GM12872 (cell line): Measurements from ENCODE around the gene PATL2.

ENCODE experiments used
- TF ChIP-seq, protein P1 (sequence below): IDR thresholded peaks from 3 replicates; pipeline ENCODE4 v1.5.1; 2011; ENCODE audit warnings: low read depth, mild to moderate bottlenecking, low read length, moderate library complexity; ENCODE audit not compliant: insufficient read depth

The PATL2 gene

DNA sequence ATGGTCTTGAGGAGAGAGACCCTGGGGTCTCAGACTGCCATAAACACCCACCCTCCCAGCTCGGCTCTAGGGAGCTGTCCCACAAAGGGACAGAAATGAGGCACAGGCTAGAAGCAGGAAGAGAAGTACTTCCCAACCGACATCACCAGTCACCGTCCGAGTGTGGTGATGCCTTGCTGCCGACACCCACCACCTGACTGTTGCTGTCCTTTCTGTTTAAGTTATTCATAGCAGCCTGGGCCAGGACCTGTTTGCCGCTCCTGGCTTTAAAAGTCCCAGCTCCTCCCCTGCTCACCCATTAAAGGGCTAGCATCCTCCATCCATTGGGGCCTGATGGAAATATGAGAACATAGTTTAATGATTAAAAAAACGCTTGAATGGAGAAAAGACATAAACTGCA is 34.4 kb downstream of the PATL2 start:
- TF ChIP-seq, protein P1, sequence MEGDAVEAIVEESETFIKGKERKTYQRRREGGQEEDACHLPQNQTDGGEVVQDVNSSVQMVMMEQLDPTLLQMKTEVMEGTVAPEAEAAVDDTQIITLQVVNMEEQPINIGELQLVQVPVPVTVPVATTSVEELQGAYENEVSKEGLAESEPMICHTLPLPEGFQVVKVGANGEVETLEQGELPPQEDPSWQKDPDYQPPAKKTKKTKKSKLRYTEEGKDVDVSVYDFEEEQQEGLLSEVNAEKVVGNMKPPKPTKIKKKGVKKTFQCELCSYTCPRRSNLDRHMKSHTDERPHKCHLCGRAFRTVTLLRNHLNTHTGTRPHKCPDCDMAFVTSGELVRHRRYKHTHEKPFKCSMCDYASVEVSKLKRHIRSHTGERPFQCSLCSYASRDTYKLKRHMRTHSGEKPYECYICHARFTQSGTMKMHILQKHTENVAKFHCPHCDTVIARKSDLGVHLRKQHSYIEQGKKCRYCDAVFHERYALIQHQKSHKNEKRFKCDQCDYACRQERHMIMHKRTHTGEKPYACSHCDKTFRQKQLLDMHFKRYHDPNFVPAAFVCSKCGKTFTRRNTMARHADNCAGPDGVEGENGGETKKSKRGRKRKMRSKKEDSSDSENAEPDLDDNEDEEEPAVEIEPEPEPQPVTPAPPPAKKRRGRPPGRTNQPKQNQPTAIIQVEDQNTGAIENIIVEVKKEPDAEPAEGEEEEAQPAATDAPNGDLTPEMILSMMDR, result no peak

DNA sequence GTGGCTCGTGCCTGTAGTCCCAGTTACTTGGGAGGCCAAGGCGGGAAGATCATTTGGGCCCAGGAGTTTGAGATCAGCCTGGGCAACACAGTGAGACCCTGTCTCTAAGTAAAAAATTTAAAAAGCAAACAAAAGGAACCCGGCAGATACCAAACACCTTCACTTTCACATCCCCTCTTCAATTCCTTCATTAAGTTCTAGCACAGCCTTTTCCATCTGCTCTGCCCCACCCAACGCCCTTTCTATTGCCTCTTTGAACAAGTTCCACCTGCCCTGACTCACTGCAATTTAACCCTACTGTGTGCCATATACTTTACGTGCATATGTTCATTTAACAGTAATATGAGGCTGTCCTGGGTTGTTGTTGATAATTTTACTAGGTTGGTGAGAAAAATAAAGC is 35.2 kb downstream of the PATL2 start:
- TF ChIP-seq, protein P1, result no peak

DNA sequence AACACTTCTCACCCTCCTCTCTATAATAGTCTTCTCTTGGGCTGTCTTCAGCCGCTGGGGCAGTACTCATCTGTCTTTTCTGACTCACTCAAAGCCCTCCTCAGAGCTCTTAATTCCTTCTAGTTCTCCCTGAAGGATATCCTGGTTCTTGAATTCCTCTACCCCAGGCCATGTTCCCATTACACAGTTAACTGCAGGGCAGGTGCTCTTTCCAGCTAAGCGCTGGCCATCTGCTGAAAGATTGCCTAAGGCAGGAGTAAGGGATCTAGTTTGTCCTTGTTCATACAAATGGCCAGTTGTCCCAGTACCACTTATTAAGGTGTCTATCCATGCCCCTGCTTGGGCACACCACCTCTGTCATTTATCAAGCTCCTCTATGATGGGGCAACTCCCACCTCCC is 37.5 kb downstream of the PATL2 start:
- TF ChIP-seq, protein P1, result no peak

DNA sequence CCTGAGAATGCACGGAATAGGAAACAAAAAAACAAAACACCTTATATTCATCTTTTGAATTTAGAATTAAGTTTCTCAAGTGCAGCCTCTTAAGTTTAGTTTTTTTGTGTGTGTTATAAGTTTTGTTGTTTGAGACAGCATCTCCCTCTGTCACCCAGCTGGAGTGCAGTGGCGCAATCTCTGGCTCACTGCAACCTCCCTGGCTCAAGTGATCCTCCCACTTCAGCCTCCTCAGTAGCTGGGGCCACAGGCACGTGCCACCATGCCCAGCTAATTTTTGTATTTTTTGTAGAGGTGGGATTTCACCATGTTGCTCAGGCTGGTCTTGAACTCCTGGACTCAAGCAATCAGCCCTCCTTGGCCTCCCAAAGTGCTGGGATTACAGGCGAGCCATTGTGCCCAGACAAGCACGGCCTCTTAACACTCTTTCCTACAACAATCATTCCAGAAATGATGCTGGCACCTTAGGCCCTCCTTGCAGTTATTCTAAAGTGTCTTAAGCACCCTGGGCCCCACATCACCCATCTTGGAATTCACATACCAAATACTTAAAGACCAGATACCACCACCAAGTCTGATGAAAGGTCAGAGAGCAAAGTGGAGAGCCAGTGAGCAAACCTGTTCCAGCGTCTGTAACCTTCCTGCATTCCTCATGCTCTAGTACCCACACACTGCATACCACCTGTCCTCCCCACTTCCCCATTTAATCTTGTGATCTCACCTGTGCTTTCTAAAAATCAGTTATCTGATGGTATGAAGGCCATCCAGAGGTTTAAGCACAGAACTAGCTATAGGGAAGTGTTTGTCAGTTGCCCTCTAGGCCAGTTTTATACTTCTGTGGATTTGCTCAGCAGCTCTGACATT is 40.8 kb downstream of the PATL2 start:
- TF ChIP-seq, protein P1, result no peak

DNA sequence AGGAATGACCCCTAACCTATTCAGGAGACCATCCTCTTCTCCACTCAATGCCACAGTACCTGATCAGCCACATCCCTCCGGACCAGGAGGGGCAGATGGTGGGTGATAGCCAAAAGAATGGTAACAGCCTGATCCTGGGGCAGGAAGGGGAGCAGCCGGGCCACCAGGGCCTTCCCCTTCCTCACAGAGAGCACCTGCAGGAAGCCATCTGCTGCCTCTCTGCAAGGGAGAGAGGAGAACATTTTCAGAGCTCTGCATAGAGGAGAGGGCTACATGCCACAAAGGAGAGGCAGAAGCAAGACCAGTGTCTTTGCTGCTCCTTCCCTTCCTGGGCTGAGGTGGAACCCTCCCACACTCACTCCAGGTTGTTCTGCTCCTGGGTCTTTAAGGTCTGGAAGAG is 42.2 kb downstream of the PATL2 start:
- TF ChIP-seq, protein P1, result no peak

DNA sequence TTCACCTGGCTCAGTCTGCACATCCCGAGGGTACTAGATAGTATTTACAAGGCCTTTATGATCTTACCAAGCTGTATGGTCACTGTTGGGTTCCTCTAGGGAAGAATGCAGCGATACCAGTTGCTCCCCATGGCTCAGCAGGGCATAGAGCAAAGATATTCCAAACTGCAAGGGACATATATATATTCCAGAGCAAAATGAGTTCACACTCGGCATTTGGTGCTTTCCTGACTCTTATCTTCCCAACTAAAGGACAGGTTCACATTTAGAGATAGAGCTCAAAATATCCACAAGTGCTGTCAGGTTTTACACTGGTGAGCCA is 44.1 kb downstream of the PATL2 start:
- TF ChIP-seq, protein P1, result no peak

DNA sequence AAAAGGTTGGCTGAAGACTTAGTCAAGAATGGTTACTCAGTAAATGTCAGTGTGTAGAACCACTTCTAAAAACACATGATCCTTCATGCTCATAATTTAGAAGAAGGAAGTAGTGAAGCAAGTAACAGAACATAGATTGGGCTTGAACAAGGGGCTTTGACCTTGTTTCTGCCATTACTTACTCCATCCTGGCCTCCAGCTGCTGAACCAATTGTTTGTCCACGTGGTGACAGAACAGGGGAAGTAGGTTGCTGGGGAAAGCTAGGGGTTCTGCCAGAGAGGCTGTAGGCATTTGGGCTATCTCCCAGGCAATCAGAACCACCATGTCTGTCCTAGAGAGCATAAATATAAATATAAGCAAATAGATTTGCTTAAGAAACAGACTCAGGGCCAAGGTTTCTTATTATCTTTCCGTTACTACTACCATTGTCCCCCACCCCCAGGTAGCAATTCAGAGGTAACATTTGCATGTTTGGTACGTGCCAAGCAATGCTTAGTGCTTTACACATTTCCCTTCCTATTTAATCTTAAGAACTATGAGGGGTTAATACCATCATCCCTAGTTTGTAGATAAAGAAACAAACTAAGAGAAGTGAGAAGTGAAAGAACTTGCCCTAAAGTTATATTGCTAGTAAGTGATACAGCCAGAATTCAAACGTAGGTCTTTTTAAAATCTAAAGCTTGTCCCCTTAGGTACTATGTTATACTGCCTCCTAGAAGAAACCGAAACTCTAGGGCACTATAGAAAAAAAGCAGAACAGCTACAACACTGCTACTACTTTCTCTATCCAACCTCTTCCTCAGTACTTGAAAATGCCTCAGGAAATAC is 44.7 kb downstream of the PATL2 start:
- TF ChIP-seq, protein P1, result no peak
